ENCODE results near the gene MYH11. TPM values are rescaled to one million over a fixed set of nuclear protein-coding genes. Genes with fewer than 3 reads are reported as not detected.

MYH11 gene
- total RNA-seq, 2 donors from 2014 or later, result 0.09 to 0.29 TPM

DNA sequence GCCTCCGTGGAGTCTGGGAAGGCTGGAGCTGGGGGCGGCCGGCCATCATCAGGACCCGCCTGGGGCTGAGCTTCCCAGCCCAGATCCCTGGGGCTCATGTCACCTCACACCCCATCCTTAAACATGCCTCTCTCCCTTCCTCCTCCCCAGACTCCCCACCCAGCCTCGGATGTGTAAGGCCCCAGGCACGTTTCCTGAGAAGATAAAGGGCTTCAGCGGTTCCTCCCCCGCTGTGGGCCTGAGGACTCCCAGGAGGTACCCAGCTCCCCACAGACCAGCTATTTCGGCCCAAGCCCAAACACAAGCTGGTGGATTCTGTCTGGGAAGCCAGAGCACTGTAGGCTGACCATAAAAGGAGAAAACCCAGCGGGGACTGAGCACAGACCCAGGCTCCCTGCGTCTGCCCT, 49.2 kb downstream of the MYH11 start:
- Histone ChIP-seq H3K27me3 (ENCODE audit: control insufficient read depth, insufficient read depth, low read length, poor library complexity, severe bottlenecking) (peaks cover 95% of the 10 kb centered on the region), H3K9ac (ENCODE audit: extremely low read depth, low read length, poor library complexity, severe bottlenecking) (no peak overlapping the region), H3K9me3 (ENCODE audit: control insufficient read depth, low read length) (peaks cover 13% of the 10 kb centered on the region), H3K27ac (ENCODE audit: low read depth, low read length) (no peak overlapping the region), H3K36me3 (ENCODE audit: control insufficient read depth, insufficient read depth, low read length) (no peaks in the 10 kb centered on the region), H3K4me3 (ENCODE audit: low read length) (no peak overlapping the region), H3K4me1 (ENCODE audit: control insufficient read depth, insufficient read depth, low read length) (peaks cover 3% of the 10 kb centered on the region)
- H3K4me3 Mint-ChIP-seq, result no peak overlapping the region
- H3K36me3 Mint-ChIP-seq (ENCODE audit: low read depth), result no peaks in the 10 kb centered on the region
- H3K27ac Mint-ChIP-seq, result no peak overlapping the region
- H3K27me3 Mint-ChIP-seq (ENCODE audit: insufficient read depth), result peaks cover 96% of the 10 kb centered on the region
- no peaks in the 10 kb centered on the region for H3K4me1 Mint-ChIP-seq
- TF ChIP-seq, protein P1, sequence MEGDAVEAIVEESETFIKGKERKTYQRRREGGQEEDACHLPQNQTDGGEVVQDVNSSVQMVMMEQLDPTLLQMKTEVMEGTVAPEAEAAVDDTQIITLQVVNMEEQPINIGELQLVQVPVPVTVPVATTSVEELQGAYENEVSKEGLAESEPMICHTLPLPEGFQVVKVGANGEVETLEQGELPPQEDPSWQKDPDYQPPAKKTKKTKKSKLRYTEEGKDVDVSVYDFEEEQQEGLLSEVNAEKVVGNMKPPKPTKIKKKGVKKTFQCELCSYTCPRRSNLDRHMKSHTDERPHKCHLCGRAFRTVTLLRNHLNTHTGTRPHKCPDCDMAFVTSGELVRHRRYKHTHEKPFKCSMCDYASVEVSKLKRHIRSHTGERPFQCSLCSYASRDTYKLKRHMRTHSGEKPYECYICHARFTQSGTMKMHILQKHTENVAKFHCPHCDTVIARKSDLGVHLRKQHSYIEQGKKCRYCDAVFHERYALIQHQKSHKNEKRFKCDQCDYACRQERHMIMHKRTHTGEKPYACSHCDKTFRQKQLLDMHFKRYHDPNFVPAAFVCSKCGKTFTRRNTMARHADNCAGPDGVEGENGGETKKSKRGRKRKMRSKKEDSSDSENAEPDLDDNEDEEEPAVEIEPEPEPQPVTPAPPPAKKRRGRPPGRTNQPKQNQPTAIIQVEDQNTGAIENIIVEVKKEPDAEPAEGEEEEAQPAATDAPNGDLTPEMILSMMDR (conservative IDR thresholded peaks at IDR 0.05), result no peak
- DNase-seq, result peak; percentile 73
- peaks cover 4% of the 10 kb centered on the region for H3K9me3 Mint-ChIP-seq
- 30 to 43% methylated on average over 3 to 11 of the region's 11 CpGs for WGBS, 2 experiments (ENCODE audit: insufficient coverage in 1 of 2, insufficient read length in 1 of 2)

DNA sequence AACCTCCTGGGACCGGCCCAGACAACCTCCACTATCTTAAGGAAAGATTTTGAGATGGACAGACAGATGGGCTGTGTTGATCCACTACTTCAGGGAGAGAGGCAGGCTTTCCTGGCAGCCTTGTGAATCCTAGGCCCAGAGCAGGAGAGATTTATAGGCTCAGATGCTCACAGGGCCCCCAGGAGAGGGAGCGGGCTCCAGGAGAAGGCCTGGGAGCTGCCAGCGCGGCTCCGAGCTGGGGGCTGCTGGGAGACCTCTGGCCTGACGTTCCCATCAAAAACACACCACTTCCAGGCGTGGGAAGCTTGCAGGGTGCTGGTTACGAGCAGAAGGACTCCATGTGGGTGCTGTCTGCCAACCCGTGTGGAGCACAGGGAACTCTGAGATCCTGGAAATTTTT, 53.2 kb downstream of the MYH11 start:
- Histone ChIP-seq H3K27ac (ENCODE audit: low read depth, low read length) (no peak overlapping the region), H3K27me3 (ENCODE audit: control insufficient read depth, insufficient read depth, low read length, poor library complexity, severe bottlenecking) (peaks cover 98% of the 10 kb centered on the region), H3K9me3 (ENCODE audit: control insufficient read depth, low read length) (no peaks in the 10 kb centered on the region), H3K4me3 (ENCODE audit: low read length) (no peak overlapping the region), H3K9ac (ENCODE audit: extremely low read depth, low read length, poor library complexity, severe bottlenecking) (no peak overlapping the region), H3K36me3 (ENCODE audit: control insufficient read depth, insufficient read depth, low read length) (no peaks in the 10 kb centered on the region), H3K4me1 (ENCODE audit: control insufficient read depth, insufficient read depth, low read length) (peaks cover 3% of the 10 kb centered on the region)
- H3K36me3 Mint-ChIP-seq (ENCODE audit: low read depth), result no peaks in the 10 kb centered on the region
- WGBS, 2 experiments (ENCODE audit: insufficient coverage in 1 of 2, insufficient read length in 1 of 2), result 87 to 98% methylated on average over 6 to 9 of the region's 9 CpGs
- no peak for DNase-seq
- no peaks in the 10 kb centered on the region for H3K9me3 Mint-ChIP-seq
- no peaks in the 10 kb centered on the region for H3K4me1 Mint-ChIP-seq
- TF ChIP-seq, protein P1 (conservative IDR thresholded peaks at IDR 0.05), result no peak
- H3K27ac Mint-ChIP-seq, result no peak overlapping the region
- H3K4me3 Mint-ChIP-seq, result no peak overlapping the region
- peaks cover 99% of the 10 kb centered on the region for H3K27me3 Mint-ChIP-seq (ENCODE audit: insufficient read depth)

DNA sequence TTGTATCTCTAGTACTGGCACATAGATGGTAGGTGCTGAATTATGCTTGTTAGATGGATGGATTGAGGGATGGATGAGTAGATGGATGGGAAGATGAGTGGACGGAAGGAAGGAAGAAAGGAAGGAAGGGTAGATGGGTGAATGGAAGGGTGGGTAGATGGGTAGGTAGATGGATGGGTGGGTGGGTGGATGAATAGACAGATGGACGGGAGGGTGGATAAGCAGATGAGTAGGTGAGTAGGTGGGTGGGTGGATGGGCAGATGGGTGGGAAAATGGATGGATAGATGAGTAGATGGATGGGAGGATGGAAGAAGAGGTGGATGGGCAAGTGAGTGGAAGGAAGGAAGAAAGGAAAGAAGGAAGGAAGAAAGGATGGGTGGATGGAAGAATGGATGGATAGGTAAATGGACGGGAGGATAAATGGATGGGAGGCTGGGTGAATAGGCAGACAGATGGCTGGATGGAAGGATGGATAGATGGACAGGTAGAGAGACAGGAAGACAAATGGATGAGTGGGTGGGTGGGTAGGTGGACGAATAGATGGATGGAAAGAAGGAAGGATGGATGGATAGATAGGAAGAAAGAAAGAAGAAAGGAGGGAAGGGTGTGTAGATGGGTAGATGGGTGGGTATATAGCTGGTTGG, 56.9 kb downstream of the MYH11 start:
- no peak for DNase-seq
- no peak overlapping the region for H3K4me3 Mint-ChIP-seq
- Histone ChIP-seq H3K4me3 (ENCODE audit: low read length) (no peak overlapping the region), H3K9me3 (ENCODE audit: control insufficient read depth, low read length) (peaks cover 10% of the 10 kb centered on the region), H3K9ac (ENCODE audit: extremely low read depth, low read length, poor library complexity, severe bottlenecking) (no peak overlapping the region), H3K36me3 (ENCODE audit: control insufficient read depth, insufficient read depth, low read length) (no peaks in the 10 kb centered on the region), H3K4me1 (ENCODE audit: control insufficient read depth, insufficient read depth, low read length) (no peaks in the 10 kb centered on the region), H3K27me3 (ENCODE audit: control insufficient read depth, insufficient read depth, low read length, poor library complexity, severe bottlenecking) (peaks cover 91% of the 10 kb centered on the region), H3K27ac (ENCODE audit: low read depth, low read length) (no peak overlapping the region)
- H3K4me1 Mint-ChIP-seq, result no peaks in the 10 kb centered on the region
- 85 to 86% methylated on average over 4 of the region's 4 CpGs for WGBS, 2 experiments (ENCODE audit: insufficient coverage in 1 of 2, insufficient read length in 1 of 2)
- H3K36me3 Mint-ChIP-seq (ENCODE audit: low read depth), result no peaks in the 10 kb centered on the region
- H3K9me3 Mint-ChIP-seq, result peaks cover 10% of the 10 kb centered on the region
- H3K27ac Mint-ChIP-seq, result no peak overlapping the region
- peaks cover 85% of the 10 kb centered on the region for H3K27me3 Mint-ChIP-seq (ENCODE audit: insufficient read depth)
- TF ChIP-seq, protein P1 (conservative IDR thresholded peaks at IDR 0.05), result no peak
